Endothelial cell of hepatic sinusoid (primary cell): ENCODE data around the gene PFKM.

Source experiments
- in situ Hi-C: cut with HindIII; loops from 2 replicates; pipeline ENCODE4 v1.10.0; 2017; ENCODE audit warnings: low sequenced_read_pairs

PFKM gene

DNA sequence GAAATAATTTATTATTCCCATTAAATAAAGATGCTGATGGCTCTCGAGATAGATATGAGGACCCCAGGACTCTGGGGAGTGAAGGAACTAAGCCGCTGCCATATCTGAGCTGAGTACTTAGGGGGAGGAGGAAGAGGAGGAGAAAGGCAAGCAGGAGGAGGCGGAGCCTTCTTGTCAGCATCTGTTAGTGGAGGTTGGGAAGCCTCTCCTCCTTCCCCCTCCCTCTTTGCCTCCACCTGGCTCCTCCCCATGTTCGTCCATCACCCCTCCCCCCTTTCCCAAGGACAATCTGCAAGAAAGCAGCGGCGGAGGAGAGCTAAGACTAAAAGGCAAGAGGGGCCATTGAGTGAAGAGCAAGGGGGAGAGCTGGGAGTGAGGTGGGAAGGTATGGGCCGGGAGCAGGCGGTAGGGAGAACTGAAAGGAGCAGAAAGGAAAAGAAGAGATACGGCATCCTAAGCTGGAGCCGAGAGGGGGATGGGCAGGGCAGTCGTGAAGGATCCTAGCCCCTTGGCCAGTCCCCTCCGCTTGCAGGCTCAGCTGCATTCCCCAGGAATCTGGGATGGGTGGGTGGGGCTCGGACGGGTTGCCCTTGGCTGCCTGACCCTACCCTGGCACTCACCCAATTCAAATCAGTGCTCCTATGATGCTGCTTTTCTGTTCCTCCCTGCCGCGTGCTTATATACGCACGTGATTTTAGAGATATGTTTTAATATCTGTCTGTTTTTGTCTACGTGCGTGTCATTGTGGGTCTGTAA lies at the start of gene PFKM:
PFKM (plus strand) TSS at position 287 of the 756 bp plus-strand sequence. CDS start 3,411 bp downstream, outside the sequence.
- in situ Hi-C loops = no loop called here

DNA sequence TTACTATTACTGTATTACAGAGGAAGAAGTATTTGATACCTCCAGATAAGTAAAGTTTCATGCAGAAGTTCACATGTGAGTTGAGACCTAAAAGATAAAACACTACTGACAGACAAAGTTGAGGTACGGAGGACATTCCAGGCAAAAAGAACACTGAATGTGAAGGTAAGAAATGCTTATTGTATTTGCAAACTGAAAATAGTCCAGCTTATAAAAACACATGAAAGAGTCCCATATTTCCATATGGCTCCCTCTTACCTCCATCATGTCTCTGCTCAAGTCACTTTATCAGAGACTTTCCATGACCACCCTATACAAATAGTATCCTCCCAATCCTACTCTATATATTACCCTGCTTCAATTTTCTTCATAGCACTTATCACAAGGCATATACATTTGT lies 49.1 kb upstream of the PFKM start:
- in situ Hi-C loops = no loop called here

DNA sequence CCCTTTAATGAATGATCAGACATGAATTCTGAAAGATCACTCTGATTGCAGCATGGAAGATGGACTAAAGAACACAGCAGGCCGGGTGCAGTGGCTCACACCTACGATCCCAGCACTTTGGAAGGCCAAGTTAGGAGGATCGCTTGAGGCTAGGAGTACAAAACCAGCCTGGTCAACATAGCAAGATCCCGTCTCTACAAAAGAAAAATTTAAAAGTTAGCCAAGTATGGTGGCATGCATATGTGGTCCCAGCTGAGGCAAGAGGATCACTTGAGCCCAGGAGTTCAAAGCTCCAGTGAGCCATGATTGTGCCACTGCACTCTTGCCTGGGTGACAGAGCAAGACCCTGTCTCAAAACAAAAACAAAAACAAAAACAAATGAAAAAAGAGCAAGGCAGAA lies 48.4 kb upstream of the PFKM start:
- in situ Hi-C loops = no loop called here

GRCh38 chr12:48071808-48072207 lies 47.4 kb upstream of the PFKM start:
- in situ Hi-C loops = no loop called here

DNA sequence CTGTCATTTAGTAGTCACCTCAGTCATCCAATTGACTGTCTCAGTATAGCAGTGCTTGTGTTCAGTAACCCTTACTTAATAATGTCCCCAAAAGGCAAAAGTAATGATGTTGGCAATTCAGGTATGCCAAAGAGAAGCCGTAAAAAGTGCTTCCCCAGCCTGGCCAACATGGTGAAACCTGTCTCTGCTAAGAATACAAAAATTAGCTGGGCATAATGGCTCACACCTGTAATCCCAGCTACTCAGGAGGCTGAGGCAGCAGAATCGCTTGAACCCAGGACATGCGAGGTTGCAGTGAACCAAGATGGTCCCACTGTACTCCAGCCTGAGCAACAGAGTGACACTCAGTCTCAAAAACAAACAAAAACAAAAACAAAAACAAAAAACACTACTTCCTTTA lies 46.9 kb upstream of the PFKM start:
- in situ Hi-C loops = no loop called here

- in situ Hi-C loops = no loop called here
These were observed 44.9 kb upstream of the PFKM start for GRCh38 chr12:48074266-48074665.

GRCh38 chr12:48075832-48076231 lies 43.3 kb upstream of the PFKM start:
- in situ Hi-C loops = no loop called here

DNA sequence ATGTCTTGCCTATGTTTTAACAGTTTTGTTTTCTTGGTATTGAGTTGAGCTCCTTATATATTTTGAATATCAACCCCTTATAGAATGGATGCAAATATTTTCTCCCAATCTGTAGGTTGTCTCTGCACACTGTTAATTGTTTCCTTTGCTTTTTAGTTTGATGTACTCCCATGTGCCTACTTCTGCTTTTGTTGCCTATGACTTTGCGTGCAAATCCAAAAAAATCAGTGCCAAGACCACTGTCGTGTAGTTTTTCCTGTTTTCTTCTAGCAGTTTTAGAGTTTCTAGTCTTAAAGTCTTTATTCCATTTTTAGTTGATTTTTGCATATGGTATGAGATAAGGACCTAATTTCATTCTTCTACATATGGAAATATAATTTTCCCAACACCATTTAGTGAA lies 42.1 kb upstream of the PFKM start:
- in situ Hi-C loops = no loop called here

DNA sequence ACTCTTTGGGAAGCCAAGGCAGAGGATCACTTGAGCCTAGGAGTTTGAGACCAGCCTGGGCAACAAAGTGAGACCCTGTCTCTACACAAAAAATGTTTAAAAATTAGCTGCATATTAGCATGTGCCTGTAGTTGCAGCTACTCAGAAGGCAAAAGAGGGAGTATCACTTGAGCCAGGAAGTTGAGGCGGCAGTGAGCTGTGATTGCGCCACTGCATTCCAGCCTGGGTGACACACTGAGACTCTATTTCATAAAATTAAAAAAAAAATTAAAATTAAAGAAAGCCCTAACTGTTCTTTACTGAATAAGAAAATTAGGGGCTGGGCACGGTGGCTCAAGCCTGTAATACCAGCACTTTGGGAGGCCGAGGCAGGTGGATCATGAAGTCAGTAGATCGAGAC lies 40.3 kb upstream of the PFKM start:
- in situ Hi-C loops = no loop called here

- in situ Hi-C loops = loop anchor here (5.0 kb wide), 1 partner anchor 92 kb away; no protein-coding TSS in a partner anchor
These were observed 38.9 kb upstream of the PFKM start for GRCh38 chr12:48080285-48080684.

- in situ Hi-C loops = loop anchor here (5.0 kb wide), 1 partner anchor 91 kb away; no protein-coding TSS in a partner anchor
These were observed 38.3 kb upstream of the PFKM start for GRCh38 chr12:48080821-48081220.

GRCh38 chr12:48084066-48084465 lies 35.1 kb upstream of the PFKM start:
- in situ Hi-C loops = loop anchor here (5.0 kb wide), 1 partner anchor 88 kb away; no protein-coding TSS in a partner anchor

DNA sequence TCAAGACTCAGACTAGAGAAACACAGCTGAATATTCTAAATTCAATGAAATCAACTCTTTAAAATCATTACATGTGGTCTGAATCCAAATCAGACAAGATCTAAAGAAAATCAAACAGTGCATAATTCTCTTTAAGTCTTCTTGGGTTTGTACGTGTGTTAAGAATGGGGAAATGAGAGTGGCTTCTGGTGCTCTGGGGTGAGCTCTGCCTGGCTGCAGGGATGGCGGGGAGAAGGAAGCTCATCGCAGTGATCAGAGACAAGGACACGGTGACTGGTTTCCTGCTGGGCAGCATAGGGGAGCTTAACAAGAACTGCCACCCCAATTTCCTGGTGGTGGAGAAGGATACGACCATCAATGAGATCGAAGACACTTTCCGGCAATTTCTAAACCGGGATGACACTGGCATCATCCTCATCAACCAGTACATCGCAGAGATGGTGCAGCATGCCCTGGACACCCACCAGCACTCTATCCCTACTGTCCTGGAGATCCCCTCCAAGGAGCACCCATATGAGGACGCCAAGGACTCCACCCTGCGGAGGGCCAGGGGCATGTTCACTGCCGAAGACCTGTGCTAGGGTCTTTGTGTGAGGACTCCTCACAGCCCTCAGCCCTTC lies 34.2 kb upstream of the PFKM start:
- in situ Hi-C loops = loop anchor here (5.0 kb wide), 1 partner anchor 87 kb away; no protein-coding TSS in a partner anchor

- in situ Hi-C loops = no loop called here
These were observed 32.8 kb upstream of the PFKM start for GRCh38 chr12:48086327-48086726.

- in situ Hi-C loops = no loop called here
These were observed 26.6 kb upstream of the PFKM start for GRCh38 chr12:48092611-48093010.

DNA sequence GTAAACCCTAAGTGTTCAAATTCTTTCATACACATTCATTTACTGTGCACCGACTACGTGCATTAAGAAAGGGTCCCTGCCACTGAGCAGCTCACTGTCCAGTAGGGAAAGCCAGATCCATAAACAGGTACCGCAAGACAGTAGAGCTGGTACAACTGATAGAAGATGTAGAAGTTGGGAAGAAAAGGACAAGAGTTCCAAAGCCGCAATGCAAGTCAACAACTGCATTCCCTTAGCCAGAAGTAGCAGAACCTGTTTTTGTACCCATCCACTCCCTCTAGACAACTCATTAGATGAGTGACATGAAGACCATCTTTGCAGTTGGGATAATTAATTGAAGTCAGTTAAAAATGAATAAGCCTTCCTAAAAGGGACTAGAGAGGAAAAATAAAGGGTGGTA lies 14.6 kb upstream of the PFKM start:
- in situ Hi-C loops = no loop called here

DNA sequence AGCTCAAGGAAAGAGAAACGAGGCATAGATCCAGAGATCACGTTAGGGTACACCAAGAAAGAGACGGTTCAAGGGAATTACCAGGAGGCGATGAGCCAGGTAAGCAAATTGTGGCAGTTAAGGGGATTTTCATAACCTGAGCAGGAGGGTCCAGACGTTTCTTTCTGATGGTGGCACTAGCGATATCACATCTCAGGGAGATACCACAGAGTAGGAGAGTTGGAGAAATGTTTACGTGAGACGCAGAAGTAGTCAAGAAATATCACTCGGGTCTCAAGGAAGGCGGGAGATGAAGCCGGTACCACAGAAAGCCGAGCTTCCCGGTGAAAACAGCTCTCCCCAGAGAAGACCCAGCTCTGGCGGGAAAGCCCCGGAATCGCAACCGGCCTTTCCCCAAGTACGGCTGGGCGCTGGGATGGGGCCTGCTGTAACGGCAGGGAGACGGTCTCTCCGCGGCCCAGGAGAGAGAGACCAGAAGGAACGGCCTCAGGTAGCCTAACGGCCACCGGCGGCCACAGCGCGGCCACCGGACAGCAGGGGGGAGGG lies 13.8 kb upstream of the PFKM start:
- in situ Hi-C loops = no loop called here

GRCh38 chr12:48105867-48106680 lies 13.1 kb upstream of the PFKM start, which contains the start of gene SENP1:
TSS of gene SENP1 (minus strand) at chr12:48106079. CDS start at chr12:48101472, 4,607 bp downstream.
- in situ Hi-C loops = no loop called here

GRCh38 chr12:48106681-48107613 lies 12.2 kb upstream of the PFKM start:
- in situ Hi-C loops = no loop called here

DNA sequence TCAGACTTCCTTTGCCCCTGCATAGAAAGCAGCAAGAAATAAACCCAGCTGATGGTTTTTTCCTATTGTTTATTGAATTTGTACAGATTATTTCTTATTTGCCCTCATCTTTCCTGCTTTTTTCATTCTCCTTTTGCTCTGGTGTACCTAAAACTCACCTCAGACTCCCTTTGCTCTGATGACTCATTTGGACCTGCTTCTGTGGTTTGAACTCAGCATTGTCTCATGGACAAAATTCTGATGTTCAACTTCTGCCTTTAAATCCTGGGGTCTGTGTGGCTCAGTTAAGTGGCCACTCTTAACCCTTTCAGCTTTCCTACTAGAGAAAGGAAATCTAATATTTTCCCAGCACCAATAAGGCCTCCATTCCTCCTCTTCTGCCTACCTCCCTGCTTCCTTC lies 9.7 kb upstream of the PFKM start:
- in situ Hi-C loops = no loop called here
